ENCODE data around the gene GIGYF2. TPM values are rescaled to one million over a fixed set of nuclear protein-coding genes. Genes with fewer than 3 reads are reported as not detected.

Gene GIGYF2
- total and polyA plus RNA-seq, 2 of the 4 experiments (the other 2 are of a cell fraction), result 14.7 to 66.0 TPM

DNA sequence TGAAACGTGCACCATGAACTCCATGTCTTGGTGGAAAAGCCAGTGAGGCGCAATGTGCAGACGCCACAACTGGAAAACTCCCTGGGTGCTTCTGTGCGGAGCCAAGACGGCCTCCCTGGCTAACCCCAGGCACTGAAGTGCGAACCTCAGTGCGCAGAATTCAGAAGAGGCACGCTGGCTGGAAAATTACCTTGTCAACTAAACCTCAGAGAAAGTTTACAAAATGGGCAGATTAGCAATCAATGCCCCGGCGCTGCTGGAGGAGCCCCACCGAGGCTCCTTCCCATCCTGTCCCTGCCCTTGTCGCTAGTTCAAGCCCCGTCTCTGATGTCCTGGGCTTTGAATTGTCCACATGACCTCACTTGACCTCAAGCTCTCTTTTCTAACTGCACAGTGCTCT lies 195.1 kb downstream of the GIGYF2 start:
- Histone ChIP-seq H4K20me1 (ENCODE audit: insufficient read depth, low read length) (no peaks in the 10 kb centered on the region), H4K91ac (ENCODE audit: insufficient read depth, low read depth, low read length) (no peak overlapping the region), H2AK9ac (replicated peaks; ENCODE audit: low read depth, low read length, poor library complexity) (no peak overlapping the region), H2AFZ (replicated peaks; ENCODE audit: low read length, poor library complexity) (no peak overlapping the region), H4K5ac (ENCODE audit: low read depth, low read length) (no peak overlapping the region), H3K9ac (ENCODE audit: low read depth, low read length) (no peak overlapping the region), H3K14ac (replicated peaks; ENCODE audit: low read depth, low read length) (no peak overlapping the region), H3K4ac (ENCODE audit: low read depth, low read length) (no peak overlapping the region), H3K9me3 (ENCODE audit: control insufficient read depth, insufficient read depth, low read length) (no peaks in the 10 kb centered on the region), H2BK20ac (ENCODE audit: low read depth, low read length) (no peak overlapping the region), H2BK5ac (ENCODE audit: low read depth, low read length, poor library complexity, severe bottlenecking) (no peak overlapping the region), H3K4me1 (ENCODE audit: control insufficient read depth, insufficient read depth, low read length) (peaks cover 1% of the 10 kb centered on the region; the same call in 1 of the 2 replicates), H3K9me1 (ENCODE audit: insufficient read depth, low read length) (peaks cover 6% of the 10 kb centered on the region; the same call in 1 of the 2 replicates), H2AK5ac (ENCODE audit: low read depth, low read length) (no peak overlapping the region), H3K4me3 (ENCODE audit: insufficient read depth, low read depth, low read length) (no peak overlapping the region), H3K36me3 (ENCODE audit: control insufficient read depth, insufficient read depth, low read length) (no peaks in the 10 kb centered on the region), H3K27me3 (ENCODE audit: control insufficient read depth, insufficient read depth, low read length) (no peaks in the 10 kb centered on the region; the same call in 1 of the 2 replicates), H2BK120ac (ENCODE audit: low read depth, low read length) (no peak overlapping the region), H3K18ac (ENCODE audit: low read depth, low read length) (no peak overlapping the region), H3K79me1 (ENCODE audit: low read depth in 1 of 2, low read length in 2 of 2) (no peaks in the 10 kb centered on the region), H3K27ac (ENCODE audit: insufficient read depth, low read length) (no peak overlapping the region), H3K4me2 (ENCODE audit: low read depth, low read length) (no peak overlapping the region), H3K56ac (ENCODE audit: extremely low read depth, insufficient read depth, low read length) (no peak overlapping the region), H3K23ac (ENCODE audit: low read depth, low read length) (no peak overlapping the region), H4K8ac (ENCODE audit: low read depth in 2 of 2, low read length in 2 of 2) (no peak overlapping the region), H2BK15ac (ENCODE audit: low read depth, low read length) (no peak overlapping the region)
- no peak for ATAC-seq (ENCODE audit: low read depth)
- POLR2A ChIA-PET (ENCODE audit: unreplicated experiment), result no interaction called here
- in situ Hi-C loops (cut with MboI; ENCODE audit: low sequenced_read_pairs) (no loop called here), intact Hi-C loops (cut with micrococcal nuclease) (no loop called here), dilution Hi-C loops (cut with HindIII; ENCODE audit: low sequenced_read_pairs, unreplicated experiment) (no loop called here)
- WGBS, 2 experiments (ENCODE audit: extremely low coverage in 2 of 2, insufficient read length in 1 of 2), result 94% methylated on average over 6 of the region's 13 CpGs; no CpG with 5 or more reads in 1 of the 2 experiments
- CTCF ChIA-PET, result no interaction called here
- no peak for DNase-seq
- BruUV-seq (replicated peaks), result no TSS peak
- TF ChIP-seq NFE2L2 (IDR thresholded peaks at IDR 0.05; ENCODE audit: low read depth, low read length) (no peak), RAD21 (IDR thresholded peaks at IDR 0.05; ENCODE audit: low read length) (no peak), BHLHE40 (IDR thresholded peaks at IDR 0.05; ENCODE audit: low read depth, low read length) (no peak), MAZ (IDR thresholded peaks at IDR 0.05; ENCODE audit: borderline replicate concordance, low read depth, low read length) (no peak), MAFK (IDR thresholded peaks at IDR 0.05; ENCODE audit: low read depth, low read length) (no peak), POLR2A (IDR thresholded peaks at IDR 0.05; ENCODE audit: low read depth, low read length) (no peak), RCOR1 (IDR thresholded peaks at IDR 0.05; ENCODE audit: insufficient replicate concordance, low read length) (no peak), CHD1 (IDR thresholded peaks at IDR 0.05; ENCODE audit: low read depth, low read length) (no peak)
- TF ChIP-seq, protein P1, sequence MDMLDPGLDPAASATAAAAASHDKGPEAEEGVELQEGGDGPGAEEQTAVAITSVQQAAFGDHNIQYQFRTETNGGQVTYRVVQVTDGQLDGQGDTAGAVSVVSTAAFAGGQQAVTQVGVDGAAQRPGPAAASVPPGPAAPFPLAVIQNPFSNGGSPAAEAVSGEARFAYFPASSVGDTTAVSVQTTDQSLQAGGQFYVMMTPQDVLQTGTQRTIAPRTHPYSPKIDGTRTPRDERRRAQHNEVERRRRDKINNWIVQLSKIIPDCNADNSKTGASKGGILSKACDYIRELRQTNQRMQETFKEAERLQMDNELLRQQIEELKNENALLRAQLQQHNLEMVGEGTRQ (IDR thresholded peaks at IDR 0.05; ENCODE audit: low read depth, low read length), result no peak
- TF ChIP-seq, protein P2, sequence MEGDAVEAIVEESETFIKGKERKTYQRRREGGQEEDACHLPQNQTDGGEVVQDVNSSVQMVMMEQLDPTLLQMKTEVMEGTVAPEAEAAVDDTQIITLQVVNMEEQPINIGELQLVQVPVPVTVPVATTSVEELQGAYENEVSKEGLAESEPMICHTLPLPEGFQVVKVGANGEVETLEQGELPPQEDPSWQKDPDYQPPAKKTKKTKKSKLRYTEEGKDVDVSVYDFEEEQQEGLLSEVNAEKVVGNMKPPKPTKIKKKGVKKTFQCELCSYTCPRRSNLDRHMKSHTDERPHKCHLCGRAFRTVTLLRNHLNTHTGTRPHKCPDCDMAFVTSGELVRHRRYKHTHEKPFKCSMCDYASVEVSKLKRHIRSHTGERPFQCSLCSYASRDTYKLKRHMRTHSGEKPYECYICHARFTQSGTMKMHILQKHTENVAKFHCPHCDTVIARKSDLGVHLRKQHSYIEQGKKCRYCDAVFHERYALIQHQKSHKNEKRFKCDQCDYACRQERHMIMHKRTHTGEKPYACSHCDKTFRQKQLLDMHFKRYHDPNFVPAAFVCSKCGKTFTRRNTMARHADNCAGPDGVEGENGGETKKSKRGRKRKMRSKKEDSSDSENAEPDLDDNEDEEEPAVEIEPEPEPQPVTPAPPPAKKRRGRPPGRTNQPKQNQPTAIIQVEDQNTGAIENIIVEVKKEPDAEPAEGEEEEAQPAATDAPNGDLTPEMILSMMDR (conservative IDR thresholded peaks at IDR 0.05; ENCODE audit: low read depth, low read length), result no peak

Data from IMR-90 (cell line).